IPS-NIHi7 (cell line): Measurements from ENCODE around the gene SGPL1.
"Not testable (repeated sequence)": the region's sequence is repeated elsewhere in the genome, so short reads cannot be mapped to it uniquely, and the experiment has no call there.

Experiments used
- DNase-seq: peaks from one replicate; pipeline ENCODE4 v3.0.0; 2012; ENCODE audit warnings: mixed read lengths; ENCODE audit errors: extremely low spot score

SGPL1 gene

GRCh38 chr10:70906031-70906783, 90.5 kb downstream of the SGPL1 start:
- no peak for DNase-seq

- DNase-seq, result no peak
Measured at GRCh38 chr10:70906953-70907636, 91.3 kb downstream of the SGPL1 start.

- DNase-seq, result no peak
Measured at GRCh38 chr10:70907637-70908405, 92.1 kb downstream of the SGPL1 start.

- no peak for DNase-seq
Measured at GRCh38 chr10:70908406-70909296, 92.9 kb downstream of the SGPL1 start.

GRCh38 chr10:70909326-70909935, 93.7 kb downstream of the SGPL1 start:
- DNase-seq, result no peak

GRCh38 chr10:70910486-70911341, 95.0 kb downstream of the SGPL1 start:
- no peak for DNase-seq

- DNase-seq, result no peak
Measured at GRCh38 chr10:70911386-70911785, 95.6 kb downstream of the SGPL1 start.

- DNase-seq, result no peak
Measured at GRCh38 chr10:70912556-70912955, 96.8 kb downstream of the SGPL1 start.

- DNase-seq, result no peak
Measured at GRCh38 chr10:70913191-70913892, 97.6 kb downstream of the SGPL1 start.

GRCh38 chr10:70913893-70914240, 98.1 kb downstream of the SGPL1 start:
- DNase-seq, result no peak

GRCh38 chr10:70914316-70914864, 98.6 kb downstream of the SGPL1 start:
- no peak for DNase-seq

- no peak for DNase-seq
Measured at GRCh38 chr10:70915206-70915605, 99.5 kb downstream of the SGPL1 start.

- no peak for DNase-seq
Measured at GRCh38 chr10:70915806-70916205, 100.1 kb downstream of the SGPL1 start.

GRCh38 chr10:70916241-70916640, 100.5 kb downstream of the SGPL1 start:
- no peak for DNase-seq

- DNase-seq, result no peak
Measured at GRCh38 chr10:70917226-70917625, 101.5 kb downstream of the SGPL1 start.

- no peak for DNase-seq
Measured at GRCh38 chr10:70917635-70918034, 101.9 kb downstream of the SGPL1 start.

- DNase-seq, result no peak
Measured at GRCh38 chr10:70918851-70919530, 103.2 kb downstream of the SGPL1 start.

GRCh38 chr10:70919906-70920305, 104.2 kb downstream of the SGPL1 start:
- DNase-seq, result not testable (repeated sequence)

- no peak for DNase-seq
Measured at GRCh38 chr10:70920519-70920918, 104.8 kb downstream of the SGPL1 start.
